Tibial artery (tissue), 4 donors: ENCODE data around the gene SATB2.

Source experiments
- DNase-seq, 2 donors: peaks; one replicate each; pipeline ENCODE4 v3.0.0-alpha.2; 2019
- H3K27ac ChIP-seq, 2 donors: fragments of 200-600 bp; sonication (generic) in 1 of 2; 1 replicate in 1 of 2; 2 replicates in 1 of 2; pipeline ENCODE4 v1.5.1; 2018 to 2019; ENCODE audit warnings: mild to moderate bottlenecking in 1 of 2
- H3K27me3 ChIP-seq, 2 donors: fragments of 200-600 bp; sonication (generic) in 1 of 2; one replicate each; pipeline versions ENCODE4 v1.5.1 to v1.6.0; 2016 to 2019
- H3K36me3 ChIP-seq, 3 donors: fragments of 200-600 bp; sonication (generic) in 2 of 3; one replicate each; pipeline ENCODE4 v1.5.1; 2016 to 2019; ENCODE audit warnings: mild to moderate bottlenecking in 2 of 3
- H3K4me1 ChIP-seq, 4 donors: fragments of 200-600 bp; sonication (generic) in 2 of 4; 1 replicate in 3 of 4; 2 replicates in 1 of 4; pipeline ENCODE4 v1.5.1; 2016 to 2019
- H3K4me3 ChIP-seq, 2 donors: fragments of 200-600 bp; sonication (generic) in 1 of 2; 1 replicate in 1 of 2; 2 replicates in 1 of 2; pipeline ENCODE4 v1.5.1; 2018 to 2019; ENCODE audit warnings: mild to moderate bottlenecking in 2 of 2
- H3K9me3 ChIP-seq, 3 donors: fragments of 200-600 bp; sonication (generic) in 1 of 3; one replicate each; pipeline ENCODE4 v1.5.1; 2016 to 2019
- CTCF ChIP-seq, 2 experiments: fragments of 200-600 bp in 1 of 2; fragments of 450-650 bp in 1 of 2; IDR thresholded peaks; one replicate each; pipeline ENCODE4 v1.5.1; 2017 to 2019; ENCODE audit warnings: antibody characterized with exemption in 2 of 2, mild to moderate bottlenecking in 1 of 2, moderate library complexity in 1 of 2
- intact Hi-C: fragments of 100-400 bp; cut with DNase I; formaldehyde crosslinking; loops from one replicate; pipeline ENCODE4 v1.15.0; 2023; ENCODE audit warnings: low total_unique reads

SATB2 gene

GRCh38 chr2:199434555-199434954, 23.2 kb downstream of the SATB2 start:
- Histone ChIP-seq H3K4me3 (no peak overlapping the region), H3K4me1 (no peaks in the 10 kb centered on the region), H3K36me3 (no peaks in the 10 kb centered on the region), H3K27me3 (no peaks in the 10 kb centered on the region), H3K9me3 (no peaks in the 10 kb centered on the region), H3K27ac (no peak overlapping the region)
- no peak for DNase-seq
- TF ChIP-seq CTCF (IDR thresholded peaks at IDR 0.05) = no peak
- intact Hi-C loops = no loop called here

- intact Hi-C loops = no loop called here
- H3K4me3 ChIP-seq = no peak overlapping the region
- no peak overlapping the region for H3K27ac ChIP-seq
- DNase-seq = no peak
- TF ChIP-seq CTCF (IDR thresholded peaks at IDR 0.05) = no peak
- H3K9me3 ChIP-seq = no peaks in the 10 kb centered on the region
- no peaks in the 10 kb centered on the region for H3K36me3 ChIP-seq
- no peaks in the 10 kb centered on the region for H3K4me1 ChIP-seq
- no peaks in the 10 kb centered on the region for H3K27me3 ChIP-seq
Observed at GRCh38 chr2:199433204-199433832, 24.4 kb downstream of the SATB2 start.

GRCh38 chr2:199431746-199432213, 26.0 kb downstream of the SATB2 start:
- Histone ChIP-seq H3K36me3 (no peaks in the 10 kb centered on the region), H3K27me3 (no peaks in the 10 kb centered on the region), H3K4me1 (no peaks in the 10 kb centered on the region), H3K4me3 (no peak overlapping the region), H3K9me3 (no peaks in the 10 kb centered on the region), H3K27ac (no peak overlapping the region)
- TF ChIP-seq CTCF (IDR thresholded peaks at IDR 0.05) = no peak
- intact Hi-C loops = no loop called here
- no peak for DNase-seq

GRCh38 chr2:199430214-199430613, 27.5 kb downstream of the SATB2 start:
- no peak for TF ChIP-seq CTCF (IDR thresholded peaks at IDR 0.05)
- intact Hi-C loops = no loop called here

GRCh38 chr2:199428291-199428690, 29.4 kb downstream of the SATB2 start:
- intact Hi-C loops = no loop called here
- no peak for TF ChIP-seq CTCF (IDR thresholded peaks at IDR 0.05)

More at GRCh38 chr2:199430214-199430613, 27.5 kb downstream of the SATB2 start:
- Histone ChIP-seq H3K9me3 (no peaks in the 10 kb centered on the region), H3K4me1 (no peaks in the 10 kb centered on the region), H3K36me3 (no peaks in the 10 kb centered on the region), H3K27me3 (no peaks in the 10 kb centered on the region), H3K4me3 (no peak overlapping the region), H3K27ac (no peak overlapping the region)
- no peak for DNase-seq

GRCh38 chr2:199424160-199424559, 33.6 kb downstream of the SATB2 start:
- no peak for DNase-seq

More at GRCh38 chr2:199428291-199428690, 29.4 kb downstream of the SATB2 start:
- Histone ChIP-seq H3K4me3 (no peak overlapping the region), H3K9me3 (no peaks in the 10 kb centered on the region), H3K27me3 (no peaks in the 10 kb centered on the region), H3K4me1 (no peaks in the 10 kb centered on the region), H3K27ac (no peak overlapping the region), H3K36me3 (no peaks in the 10 kb centered on the region)
- DNase-seq = no peak

More at GRCh38 chr2:199424160-199424559, 33.6 kb downstream of the SATB2 start:
- Histone ChIP-seq H3K27me3 (no peaks in the 10 kb centered on the region), H3K36me3 (no peaks in the 10 kb centered on the region), H3K9me3 (no peaks in the 10 kb centered on the region), H3K27ac (no peak overlapping the region), H3K4me1 (no peaks in the 10 kb centered on the region), H3K4me3 (no peak overlapping the region)
- TF ChIP-seq CTCF (IDR thresholded peaks at IDR 0.05) = no peak
- intact Hi-C loops = no loop called here
